GM19043 (cell line): ENCODE data around the gene WDR86.

Source experiments
- ATAC-seq: cut with Tn5 transposase; IDR thresholded peaks from one replicate; pipeline ENCODE4 v1.9.1; 2021; ENCODE audit warnings: low read depth; ENCODE audit not compliant: unreplicated experiment

The WDR86 gene

GRCh38 chr7:151428378-151429236, 18.8 kb upstream of the WDR86 start:
- ATAC-seq: no peak

GRCh38 chr7:151427705-151428377, 18.0 kb upstream of the WDR86 start:
- ATAC-seq: no peak

GRCh38 chr7:151426904-151427704, 17.3 kb upstream of the WDR86 start:
- ATAC-seq: no peak

GRCh38 chr7:151426441-151426903, 16.6 kb upstream of the WDR86 start:
- ATAC-seq: no peak

GRCh38 chr7:151425670-151426440, 16.0 kb upstream of the WDR86 start:
- no peak for ATAC-seq

GRCh38 chr7:151424799-151425198, 15.0 kb upstream of the WDR86 start:
- no peak for ATAC-seq

- no peak for ATAC-seq
These were observed 14.1 kb upstream of the WDR86 start for GRCh38 chr7:151423936-151424335.

GRCh38 chr7:151423226-151423625, 13.4 kb upstream of the WDR86 start:
- no peak for ATAC-seq

GRCh38 chr7:151422212-151422611, 12.4 kb upstream of the WDR86 start:
- no peak for ATAC-seq

- no peak for ATAC-seq
These were observed 10.3 kb upstream of the WDR86 start for GRCh38 chr7:151420144-151420543.

- no peak for ATAC-seq
These were observed 7.1 kb upstream of the WDR86 start for GRCh38 chr7:151416941-151417315.

GRCh38 chr7:151416112-151416940, 6.5 kb upstream of the WDR86 start:
- no peak for ATAC-seq

GRCh38 chr7:151415375-151416105, 5.7 kb upstream of the WDR86 start:
- no peak for ATAC-seq

- no peak for ATAC-seq
These were observed 3.4 kb upstream of the WDR86 start for GRCh38 chr7:151413241-151413640.

- ATAC-seq: no peak
These were observed 2.5 kb upstream of the WDR86 start for GRCh38 chr7:151412318-151412717.

GRCh38 chr7:151411551-151411950, 1.7 kb upstream of the WDR86 start:
- ATAC-seq: no peak

- no peak for ATAC-seq
These were observed 860 bp upstream of the WDR86 start for GRCh38 chr7:151410405-151411390.
